ENCODE data around the gene ACO2. TPM values are rescaled to one million over a fixed set of nuclear protein-coding genes. Genes with fewer than 3 reads are reported as not detected.

Gene ACO2
- total and polyA plus RNA-seq, 2 of the 8 experiments (the other 6 are each of a cell fraction or from before 2014, with no cell fraction given), result 52.8 to 75.4 TPM

DNA sequence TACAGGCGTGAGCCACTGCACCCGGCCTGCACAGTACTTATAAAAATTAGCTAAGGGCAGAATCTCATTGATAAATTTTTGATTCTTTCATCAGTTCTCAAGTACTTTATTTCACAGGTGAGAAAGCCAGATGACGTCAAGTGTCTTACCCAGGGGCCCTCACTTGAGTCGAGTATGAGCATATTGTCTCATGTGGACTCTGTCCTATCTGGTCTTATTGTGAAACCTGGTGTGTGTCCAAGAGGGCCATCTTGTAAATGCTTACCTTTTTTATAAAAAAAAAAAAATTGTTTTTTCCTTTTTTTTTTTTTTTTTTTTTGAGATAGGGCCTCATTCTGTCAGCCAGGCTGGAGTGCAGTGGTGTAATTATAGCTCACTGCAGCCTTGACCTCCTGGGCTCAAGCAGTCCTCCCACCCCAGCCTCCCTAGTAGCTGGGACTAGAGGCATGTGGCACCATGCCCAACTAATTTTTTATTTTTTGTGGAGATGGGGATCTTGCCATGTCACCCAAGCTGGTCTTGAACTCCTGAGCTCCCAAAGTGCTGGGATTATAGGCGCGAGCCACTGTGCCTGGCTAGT is 6.0 kb downstream of the ACO2 start (continued):
- TF ChIP-seq, protein P1, sequence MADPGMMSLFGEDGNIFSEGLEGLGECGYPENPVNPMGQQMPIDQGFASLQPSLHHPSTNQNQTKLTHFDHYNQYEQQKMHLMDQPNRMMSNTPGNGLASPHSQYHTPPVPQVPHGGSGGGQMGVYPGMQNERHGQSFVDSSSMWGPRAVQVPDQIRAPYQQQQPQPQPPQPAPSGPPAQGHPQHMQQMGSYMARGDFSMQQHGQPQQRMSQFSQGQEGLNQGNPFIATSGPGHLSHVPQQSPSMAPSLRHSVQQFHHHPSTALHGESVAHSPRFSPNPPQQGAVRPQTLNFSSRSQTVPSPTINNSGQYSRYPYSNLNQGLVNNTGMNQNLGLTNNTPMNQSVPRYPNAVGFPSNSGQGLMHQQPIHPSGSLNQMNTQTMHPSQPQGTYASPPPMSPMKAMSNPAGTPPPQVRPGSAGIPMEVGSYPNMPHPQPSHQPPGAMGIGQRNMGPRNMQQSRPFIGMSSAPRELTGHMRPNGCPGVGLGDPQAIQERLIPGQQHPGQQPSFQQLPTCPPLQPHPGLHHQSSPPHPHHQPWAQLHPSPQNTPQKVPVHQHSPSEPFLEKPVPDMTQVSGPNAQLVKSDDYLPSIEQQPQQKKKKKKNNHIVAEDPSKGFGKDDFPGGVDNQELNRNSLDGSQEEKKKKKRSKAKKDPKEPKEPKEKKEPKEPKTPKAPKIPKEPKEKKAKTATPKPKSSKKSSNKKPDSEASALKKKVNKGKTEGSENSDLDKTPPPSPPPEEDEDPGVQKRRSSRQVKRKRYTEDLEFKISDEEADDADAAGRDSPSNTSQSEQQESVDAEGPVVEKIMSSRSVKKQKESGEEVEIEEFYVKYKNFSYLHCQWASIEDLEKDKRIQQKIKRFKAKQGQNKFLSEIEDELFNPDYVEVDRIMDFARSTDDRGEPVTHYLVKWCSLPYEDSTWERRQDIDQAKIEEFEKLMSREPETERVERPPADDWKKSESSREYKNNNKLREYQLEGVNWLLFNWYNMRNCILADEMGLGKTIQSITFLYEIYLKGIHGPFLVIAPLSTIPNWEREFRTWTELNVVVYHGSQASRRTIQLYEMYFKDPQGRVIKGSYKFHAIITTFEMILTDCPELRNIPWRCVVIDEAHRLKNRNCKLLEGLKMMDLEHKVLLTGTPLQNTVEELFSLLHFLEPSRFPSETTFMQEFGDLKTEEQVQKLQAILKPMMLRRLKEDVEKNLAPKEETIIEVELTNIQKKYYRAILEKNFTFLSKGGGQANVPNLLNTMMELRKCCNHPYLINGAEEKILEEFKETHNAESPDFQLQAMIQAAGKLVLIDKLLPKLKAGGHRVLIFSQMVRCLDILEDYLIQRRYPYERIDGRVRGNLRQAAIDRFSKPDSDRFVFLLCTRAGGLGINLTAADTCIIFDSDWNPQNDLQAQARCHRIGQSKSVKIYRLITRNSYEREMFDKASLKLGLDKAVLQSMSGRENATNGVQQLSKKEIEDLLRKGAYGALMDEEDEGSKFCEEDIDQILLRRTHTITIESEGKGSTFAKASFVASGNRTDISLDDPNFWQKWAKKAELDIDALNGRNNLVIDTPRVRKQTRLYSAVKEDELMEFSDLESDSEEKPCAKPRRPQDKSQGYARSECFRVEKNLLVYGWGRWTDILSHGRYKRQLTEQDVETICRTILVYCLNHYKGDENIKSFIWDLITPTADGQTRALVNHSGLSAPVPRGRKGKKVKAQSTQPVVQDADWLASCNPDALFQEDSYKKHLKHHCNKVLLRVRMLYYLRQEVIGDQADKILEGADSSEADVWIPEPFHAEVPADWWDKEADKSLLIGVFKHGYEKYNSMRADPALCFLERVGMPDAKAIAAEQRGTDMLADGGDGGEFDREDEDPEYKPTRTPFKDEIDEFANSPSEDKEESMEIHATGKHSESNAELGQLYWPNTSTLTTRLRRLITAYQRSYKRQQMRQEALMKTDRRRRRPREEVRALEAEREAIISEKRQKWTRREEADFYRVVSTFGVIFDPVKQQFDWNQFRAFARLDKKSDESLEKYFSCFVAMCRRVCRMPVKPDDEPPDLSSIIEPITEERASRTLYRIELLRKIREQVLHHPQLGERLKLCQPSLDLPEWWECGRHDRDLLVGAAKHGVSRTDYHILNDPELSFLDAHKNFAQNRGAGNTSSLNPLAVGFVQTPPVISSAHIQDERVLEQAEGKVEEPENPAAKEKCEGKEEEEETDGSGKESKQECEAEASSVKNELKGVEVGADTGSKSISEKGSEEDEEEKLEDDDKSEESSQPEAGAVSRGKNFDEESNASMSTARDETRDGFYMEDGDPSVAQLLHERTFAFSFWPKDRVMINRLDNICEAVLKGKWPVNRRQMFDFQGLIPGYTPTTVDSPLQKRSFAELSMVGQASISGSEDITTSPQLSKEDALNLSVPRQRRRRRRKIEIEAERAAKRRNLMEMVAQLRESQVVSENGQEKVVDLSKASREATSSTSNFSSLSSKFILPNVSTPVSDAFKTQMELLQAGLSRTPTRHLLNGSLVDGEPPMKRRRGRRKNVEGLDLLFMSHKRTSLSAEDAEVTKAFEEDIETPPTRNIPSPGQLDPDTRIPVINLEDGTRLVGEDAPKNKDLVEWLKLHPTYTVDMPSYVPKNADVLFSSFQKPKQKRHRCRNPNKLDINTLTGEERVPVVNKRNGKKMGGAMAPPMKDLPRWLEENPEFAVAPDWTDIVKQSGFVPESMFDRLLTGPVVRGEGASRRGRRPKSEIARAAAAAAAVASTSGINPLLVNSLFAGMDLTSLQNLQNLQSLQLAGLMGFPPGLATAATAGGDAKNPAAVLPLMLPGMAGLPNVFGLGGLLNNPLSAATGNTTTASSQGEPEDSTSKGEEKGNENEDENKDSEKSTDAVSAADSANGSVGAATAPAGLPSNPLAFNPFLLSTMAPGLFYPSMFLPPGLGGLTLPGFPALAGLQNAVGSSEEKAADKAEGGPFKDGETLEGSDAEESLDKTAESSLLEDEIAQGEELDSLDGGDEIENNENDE (IDR thresholded peaks at IDR 0.05; ENCODE audit: insufficient replicate concordance, low read length), result no peak
- TF ChIP-seq PHF8 (conservative IDR thresholded peaks at IDR 0.05; ENCODE audit: low read depth, low read length), result no peak
- no peak for TF ChIP-seq TBP (IDR thresholded peaks at IDR 0.05; ENCODE audit: low read depth, low read length)
- TF ChIP-seq KDM1A (IDR thresholded peaks at IDR 0.05; ENCODE audit: borderline replicate concordance, low read length), result no peak
- TF ChIP-seq, protein P2, sequence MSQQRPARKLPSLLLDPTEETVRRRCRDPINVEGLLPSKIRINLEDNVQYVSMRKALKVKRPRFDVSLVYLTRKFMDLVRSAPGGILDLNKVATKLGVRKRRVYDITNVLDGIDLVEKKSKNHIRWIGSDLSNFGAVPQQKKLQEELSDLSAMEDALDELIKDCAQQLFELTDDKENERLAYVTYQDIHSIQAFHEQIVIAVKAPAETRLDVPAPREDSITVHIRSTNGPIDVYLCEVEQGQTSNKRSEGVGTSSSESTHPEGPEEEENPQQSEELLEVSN (IDR thresholded peaks at IDR 0.05), result no peak
- TF ChIP-seq GABPA (IDR thresholded peaks at IDR 0.05; ENCODE audit: borderline replicate concordance, insufficient read depth, low read length), result no peak
- TF ChIP-seq MAFK (IDR thresholded peaks at IDR 0.05; ENCODE audit: low read depth, low read length), result no peak
- no peak for TF ChIP-seq CBX8 (IDR thresholded peaks at IDR 0.05; ENCODE audit: borderline replicate concordance, low read depth, low read length)
- no peak for TF ChIP-seq CREB1 (IDR thresholded peaks at IDR 0.05)
- TF ChIP-seq KDM4A (IDR thresholded peaks at IDR 0.05; ENCODE audit: low read depth, low read length, severe bottlenecking), result no peak

Data from H1 (cell line).